GM23338 (cell line): ENCODE results near the gene TTC17. TPM values are rescaled to one million over a fixed set of nuclear protein-coding genes. Genes with fewer than 3 reads are reported as not detected.

ENCODE experiments used
- ATAC-seq: fragments of 200-7000 bp; cut with Tn5 transposase; 3 replicates; pipeline ENCODE4 v1.9.1; 2020
- DNase-seq: peaks from one replicate; pipeline ENCODE4 v3.0.0-alpha.2; 2015; ENCODE audit warnings: low spot score
- H2AFZ ChIP-seq: fragments of 200-600 bp; sonication (generic); 2 replicates; pipeline ENCODE4 v1.8.0; 2016; ENCODE audit warnings: antibody characterized with exemption, mild to moderate bottlenecking, moderate library complexity
- H3F3A ChIP-seq: fragments of 200-600 bp; sonication (generic); replicated peaks from 2 replicates; pipeline ENCODE4 v1.8.0; 2017; ENCODE audit warnings: antibody characterized with exemption, mixed run types, low read depth
- H3K27ac ChIP-seq: fragments of 200-600 bp; sonication (generic); 2 replicates; pipeline ENCODE4 v1.6.1; 2016; ENCODE audit warnings: low read depth
- H3K27me3 ChIP-seq: fragments of 200-600 bp; sonication (generic); 2 replicates; pipeline ENCODE4 v1.8.0; 2016; ENCODE audit warnings: mild to moderate bottlenecking, mixed run types, moderate library complexity; ENCODE audit not compliant: insufficient read depth
- H3K36me3 ChIP-seq: fragments of 200-600 bp; sonication (generic); 2 replicates; pipeline ENCODE4 v1.8.0; 2016; ENCODE audit warnings: mild to moderate bottlenecking; ENCODE audit not compliant: insufficient read depth
- H3K4me1 ChIP-seq: fragments of 200-600 bp; sonication (generic); 2 replicates; pipeline ENCODE4 v1.8.0; 2016; ENCODE audit warnings: mild to moderate bottlenecking, moderate library complexity; ENCODE audit not compliant: insufficient read depth
- H3K4me2 ChIP-seq: fragments of 200-600 bp; sonication (generic); 2 replicates; pipeline ENCODE4 v1.7.1; 2017; ENCODE audit warnings: mixed run types
- H3K4me3 ChIP-seq: fragments of 200-600 bp; sonication (generic); 2 replicates; pipeline ENCODE4 v1.6.1; 2016; ENCODE audit warnings: mixed run types
- H3K79me2 ChIP-seq: fragments of 200-600 bp; sonication (generic); replicated peaks from 2 replicates; pipeline ENCODE4 v1.8.0; 2017; ENCODE audit warnings: mild to moderate bottlenecking; ENCODE audit not compliant: insufficient read depth
- H3K9me2 ChIP-seq: fragments of 200-600 bp; sonication (generic); 2 replicates; pipeline ENCODE4 v1.8.0; 2017; ENCODE audit not compliant: insufficient read depth
- H4K20me1 ChIP-seq: fragments of 200-600 bp; sonication (generic); replicated peaks from 2 replicates; pipeline ENCODE4 v1.8.0; 2017; ENCODE audit warnings: mild to moderate bottlenecking; ENCODE audit not compliant: insufficient read depth
- H3K27ac Mint-ChIP-seq: 2 replicates; pipeline ENCODE4 v1.8.0; 2020; ENCODE audit warnings: inconsistent platforms, mild to moderate bottlenecking, moderate library complexity, mixed read lengths
- H3K27me3 Mint-ChIP-seq: 3 replicates; pipeline ENCODE4 v1.8.0; 2022; ENCODE audit warnings: low read depth, mild to moderate bottlenecking, moderate library complexity, mixed read lengths, inconsistent platforms; ENCODE audit not compliant: insufficient read depth, poor library complexity
- H3K36me3 Mint-ChIP-seq: 3 replicates; pipeline ENCODE4 v1.8.0; 2021; ENCODE audit warnings: low read depth, mild to moderate bottlenecking, inconsistent platforms, moderate library complexity, mixed read lengths
- H3K4me1 Mint-ChIP-seq: 3 replicates; pipeline ENCODE4 v1.8.0; 2020; ENCODE audit warnings: mild to moderate bottlenecking, inconsistent platforms, mixed read lengths
- H3K4me3 Mint-ChIP-seq: 3 replicates; pipeline ENCODE4 v1.8.0; 2021; ENCODE audit warnings: moderate library complexity, mild to moderate bottlenecking, inconsistent platforms, mixed read lengths
- H3K9me3 Mint-ChIP-seq: 3 replicates; pipeline ENCODE4 v1.8.0; 2020; ENCODE audit warnings: moderate library complexity, mild to moderate bottlenecking, inconsistent platforms, mixed read lengths
- CREB1 ChIP-seq: fragments of 250-450 bp; sonication (Bioruptor Pico); IDR thresholded peaks from 2 replicates; pipeline ENCODE4 v1.5.0; 2020; ENCODE audit warnings: low read depth, mild to moderate bottlenecking, moderate library complexity
- CTCF ChIP-seq, 2 experiments: fragments of 200-600 bp in 1 of 2; sonication (generic) in 1 of 2; conservative IDR thresholded peaks; 2 replicates each; pipeline versions ENCODE4 v1.5.1 to v1.6.1; 2016 to 2017; ENCODE audit warnings: antibody characterized with exemption in 2 of 2, low read depth in 2 of 2, mild to moderate bottlenecking in 2 of 2, moderate library complexity in 1 of 2
- EZH2 ChIP-seq: fragments of 200-600 bp; sonication (generic); IDR thresholded peaks from one replicate; pipeline ENCODE4 v1.8.0; 2017; ENCODE audit warnings: antibody characterized with exemption, mild to moderate bottlenecking, low read depth; ENCODE audit not compliant: unreplicated experiment
- EZH2phosphoT487 ChIP-seq: fragments of 200-600 bp; sonication (generic); IDR thresholded peaks from one replicate; pipeline ENCODE4 v1.8.1; 2018; ENCODE audit warnings: antibody characterized with exemption; ENCODE audit not compliant: unreplicated experiment
- JUNB ChIP-seq: IDR thresholded peaks from one replicate; pipeline ENCODE4 v1.6.1; 2016; ENCODE audit warnings: antibody characterized with exemption; ENCODE audit not compliant: unreplicated experiment
- NANOG ChIP-seq: IDR thresholded peaks from 2 replicates; pipeline ENCODE4 v1.6.1; 2016; ENCODE audit warnings: antibody characterized with exemption, borderline replicate concordance
- POLR2AphosphoS5 ChIP-seq: IDR thresholded peaks from 2 replicates; pipeline ENCODE4 v1.6.1; 2016; ENCODE audit warnings: antibody characterized with exemption, low read depth
- REST ChIP-seq: IDR thresholded peaks from one replicate; pipeline ENCODE4 v1.6.1; 2018; ENCODE audit warnings: antibody characterized with exemption; ENCODE audit not compliant: unreplicated experiment
- STAT1 ChIP-seq: IDR thresholded peaks from one replicate; pipeline ENCODE4 v1.6.1; 2016; ENCODE audit warnings: antibody characterized with exemption; ENCODE audit not compliant: unreplicated experiment
- ZNF331 ChIP-seq: fragments of 250-450 bp; sonication (Bioruptor Pico); IDR thresholded peaks from 2 replicates; pipeline ENCODE4 v1.5.0; 2020; ENCODE audit warnings: low read depth, mild to moderate bottlenecking, moderate library complexity
- polyA plus RNA-seq: library from polyadenylated mRNA; unstranded; fragments of >200 nt; fragmentation: Nextera tagmentation; extraction: Ambion mirVana; gene quantifications from 2 replicates; pipeline ENCODE4 v1.2.1, GENCODE V29; 2016
- total RNA-seq: library from RNA; depleted of rRNA; stranded (reverse); fragments of >200 nt; shearing (Covaris generic); gene quantifications from 2 replicates; pipeline ENCODE4 v1.2.3, GENCODE V29; 2014
- TF ChIP-seq, protein P1 (sequence below): fragments of 250-450 bp; sonication (Bioruptor Pico); IDR thresholded peaks from 2 replicates; pipeline ENCODE4 v1.5.0; 2020; ENCODE audit warnings: mild to moderate bottlenecking, moderate library complexity

TTC17 gene
- total and polyA plus RNA-seq, 2 experiments from 2014 or later = 59.3 to 87.9 TPM

DNA sequence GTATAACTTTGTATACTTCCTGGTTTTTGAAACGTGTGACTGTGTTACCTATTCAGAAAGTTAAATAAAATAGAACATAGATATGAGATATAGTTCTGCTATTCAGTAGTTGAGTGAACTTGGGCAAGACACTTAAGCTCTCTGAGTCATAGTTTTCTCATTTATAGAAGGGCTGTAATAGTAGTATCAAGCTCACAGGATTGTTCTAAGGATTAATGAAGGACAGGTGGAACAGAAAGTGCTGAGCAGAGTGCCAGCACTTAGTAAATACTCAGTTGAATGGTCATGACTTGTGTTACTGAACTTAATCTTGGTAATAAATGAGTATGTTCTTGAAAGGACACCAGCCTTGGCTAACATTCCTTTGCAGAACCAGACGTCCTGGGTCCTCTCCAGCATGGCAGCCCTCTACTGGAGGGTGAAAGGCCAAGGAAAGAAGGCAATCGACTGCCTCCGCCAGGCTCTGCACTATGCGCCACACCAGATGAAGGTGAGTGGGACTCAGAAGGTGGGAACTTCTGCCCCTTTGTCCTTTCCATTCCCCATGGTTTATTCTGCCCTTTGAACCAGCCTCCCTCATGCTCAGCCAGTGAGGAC lies 131.2 kb downstream of the TTC17 start (continued):
- no peak for TF ChIP-seq REST

- Histone ChIP-seq H3K4me2 (no peak overlapping the region), H3K36me3 (peaks cover 14% of the 10 kb centered on the region), H3K27ac (no peak overlapping the region), H3F3A (no peaks in the 10 kb centered on the region), H3K4me3 (no peak overlapping the region), H2AFZ (no peak overlapping the region), H3K4me1 (no peaks in the 10 kb centered on the region), H3K27me3 (no peaks in the 10 kb centered on the region), H3K9me2 (no peaks in the 10 kb centered on the region), H4K20me1 (no peaks in the 10 kb centered on the region; the same call in 1 of the 2 replicates), H3K79me2 (no peaks in the 10 kb centered on the region)
- no peak for ATAC-seq
- Mint-ChIP-seq H3K27me3 (no peaks in the 10 kb centered on the region), H3K4me3 (no peak overlapping the region), H3K4me1 (no peaks in the 10 kb centered on the region), H3K9me3 (no peaks in the 10 kb centered on the region), H3K27ac (no peak overlapping the region), H3K36me3 (peaks cover 33% of the 10 kb centered on the region; the same call in 2 of the 3 replicates)
- DNase-seq = no peak
- TF ChIP-seq EZH2phosphoT487 (no peak), EZH2 (no peak), POLR2AphosphoS5 (no peak), NANOG (no peak), STAT1 (no peak), CREB1 (CRISPR knock-in tag) (no peak), CTCF (conservative IDR thresholded peaks at IDR 0.05; ENCODE audit: low read depth in 2 of 2) (no peak), ZNF331 (no peak), JUNB (no peak)
- TF ChIP-seq, protein P1, sequence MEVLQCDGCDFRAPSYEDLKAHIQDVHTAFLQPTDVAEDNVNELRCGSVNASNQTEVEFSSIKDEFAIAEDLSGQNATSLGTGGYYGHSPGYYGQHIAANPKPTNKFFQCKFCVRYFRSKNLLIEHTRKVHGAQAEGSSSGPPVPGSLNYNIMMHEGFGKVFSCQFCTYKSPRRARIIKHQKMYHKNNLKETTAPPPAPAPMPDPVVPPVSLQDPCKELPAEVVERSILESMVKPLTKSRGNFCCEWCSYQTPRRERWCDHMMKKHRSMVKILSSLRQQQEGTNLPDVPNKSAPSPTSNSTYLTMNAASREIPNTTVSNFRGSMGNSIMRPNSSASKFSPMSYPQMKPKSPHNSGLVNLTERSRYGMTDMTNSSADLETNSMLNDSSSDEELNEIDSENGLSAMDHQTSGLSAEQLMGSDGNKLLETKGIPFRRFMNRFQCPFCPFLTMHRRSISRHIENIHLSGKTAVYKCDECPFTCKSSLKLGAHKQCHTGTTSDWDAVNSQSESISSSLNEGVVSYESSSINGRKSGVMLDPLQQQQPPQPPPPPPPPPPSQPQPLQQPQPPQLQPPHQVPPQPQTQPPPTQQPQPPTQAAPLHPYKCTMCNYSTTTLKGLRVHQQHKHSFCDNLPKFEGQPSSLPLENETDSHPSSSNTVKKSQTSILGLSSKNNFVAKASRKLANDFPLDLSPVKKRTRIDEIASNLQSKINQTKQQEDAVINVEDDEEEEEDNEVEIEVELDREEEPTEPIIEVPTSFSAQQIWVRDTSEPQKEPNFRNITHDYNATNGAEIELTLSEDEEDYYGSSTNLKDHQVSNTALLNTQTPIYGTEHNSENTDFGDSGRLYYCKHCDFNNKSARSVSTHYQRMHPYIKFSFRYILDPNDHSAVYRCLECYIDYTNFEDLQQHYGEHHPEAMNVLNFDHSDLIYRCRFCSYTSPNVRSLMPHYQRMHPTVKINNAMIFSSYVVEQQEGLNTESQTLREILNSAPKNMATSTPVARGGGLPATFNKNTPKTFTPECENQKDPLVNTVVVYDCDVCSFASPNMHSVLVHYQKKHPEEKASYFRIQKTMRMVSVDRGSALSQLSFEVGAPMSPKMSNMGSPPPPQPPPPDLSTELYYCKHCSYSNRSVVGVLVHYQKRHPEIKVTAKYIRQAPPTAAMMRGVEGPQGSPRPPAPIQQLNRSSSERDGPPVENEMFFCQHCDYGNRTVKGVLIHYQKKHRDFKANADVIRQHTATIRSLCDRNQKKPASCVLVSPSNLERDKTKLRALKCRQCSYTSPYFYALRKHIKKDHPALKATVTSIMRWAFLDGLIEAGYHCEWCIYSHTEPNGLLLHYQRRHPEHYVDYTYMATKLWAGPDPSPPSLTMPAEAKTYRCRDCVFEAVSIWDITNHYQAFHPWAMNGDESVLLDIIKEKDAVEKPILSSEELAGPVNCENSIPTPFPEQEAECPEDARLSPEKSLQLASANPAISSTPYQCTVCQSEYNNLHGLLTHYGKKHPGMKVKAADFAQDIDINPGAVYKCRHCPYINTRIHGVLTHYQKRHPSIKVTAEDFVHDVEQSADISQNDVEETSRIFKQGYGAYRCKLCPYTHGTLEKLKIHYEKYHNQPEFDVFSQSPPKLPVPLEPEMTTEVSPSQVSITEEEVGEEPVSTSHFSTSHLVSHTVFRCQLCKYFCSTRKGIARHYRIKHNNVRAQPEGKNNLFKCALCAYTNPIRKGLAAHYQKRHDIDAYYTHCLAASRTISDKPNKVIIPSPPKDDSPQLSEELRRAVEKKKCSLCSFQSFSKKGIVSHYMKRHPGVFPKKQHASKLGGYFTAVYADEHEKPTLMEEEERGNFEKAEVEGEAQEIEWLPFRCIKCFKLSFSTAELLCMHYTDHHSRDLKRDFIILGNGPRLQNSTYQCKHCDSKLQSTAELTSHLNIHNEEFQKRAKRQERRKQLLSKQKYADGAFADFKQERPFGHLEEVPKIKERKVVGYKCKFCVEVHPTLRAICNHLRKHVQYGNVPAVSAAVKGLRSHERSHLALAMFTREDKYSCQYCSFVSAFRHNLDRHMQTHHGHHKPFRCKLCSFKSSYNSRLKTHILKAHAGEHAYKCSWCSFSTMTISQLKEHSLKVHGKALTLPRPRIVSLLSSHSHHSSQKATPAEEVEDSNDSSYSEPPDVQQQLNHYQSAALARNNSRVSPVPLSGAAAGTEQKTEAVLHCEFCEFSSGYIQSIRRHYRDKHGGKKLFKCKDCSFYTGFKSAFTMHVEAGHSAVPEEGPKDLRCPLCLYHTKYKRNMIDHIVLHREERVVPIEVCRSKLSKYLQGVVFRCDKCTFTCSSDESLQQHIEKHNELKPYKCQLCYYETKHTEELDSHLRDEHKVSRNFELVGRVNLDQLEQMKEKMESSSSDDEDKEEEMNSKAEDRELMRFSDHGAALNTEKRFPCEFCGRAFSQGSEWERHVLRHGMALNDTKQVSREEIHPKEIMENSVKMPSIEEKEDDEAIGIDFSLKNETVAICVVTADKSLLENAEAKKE = no peak
These were observed 134.0 kb downstream of the TTC17 start for GRCh38 chr11:43492701-43493100.
